HepG2 (cell line): ENCODE measurements around the gene MEIG1. TPM values are rescaled to one million over a fixed set of nuclear protein-coding genes. Genes with fewer than 3 reads are reported as not detected.

ENCODE experiments used
- ATAC-seq: fragments of 200-7000 bp; cut with Tn5 transposase; 3 replicates; pipeline ENCODE4 v1.9.1; 2020; ENCODE audit warnings: mild to moderate bottlenecking, moderate library complexity
- BruUV-seq: library from RNA; stranded (reverse); fragments of 400-500 nt; replicated peaks from 2 replicates; lab custom pipeline; 2021; lab: Mats Ljungman, UMichigan
- CTCF ChIA-PET: fragments of 300-600 bp; formaldehyde crosslinking; extraction: SDS; loops from one replicate; lab custom pipeline; 2021; ENCODE audit warnings: low total read pairs, inconsistent platforms, low intra/inter-chr PET ratio; lab: Yijun Ruan, JAX
- POLR2A ChIA-PET: fragments of 350-600 bp; sonication (Branson Sonifier 250); formaldehyde crosslinking; loops from one replicate; lab custom pipeline; 2020; ENCODE audit warnings: antibody characterized with exemption, inconsistent platforms; lab: Yijun Ruan, JAX
- DNase-seq: peaks from one replicate; pipeline ENCODE4 v3.0.0-alpha.2; 2015; ENCODE audit warnings: low spot score
- FAIRE-seq: peaks from 3 replicates; lab custom pipeline; 2011; peaks lifted over from hg19 to GRCh38; lab: Jason Lieb, UNC
- H2AFZ ChIP-seq: one replicate; pipeline ENCODE4 v1.6.1; 2011; ENCODE audit warnings: low read length, inconsistent platforms
- H3K27ac ChIP-seq: fragments of 300-600 bp; 3 replicates; pipeline ENCODE4 v1.8.0; 2011; ENCODE audit warnings: mixed run types, mild to moderate bottlenecking, mixed read lengths, low read length, inconsistent platforms; ENCODE audit not compliant: insufficient read depth; ENCODE audit errors: extremely low read length
- H3K27me3 ChIP-seq, 2 experiments: fragments of 200-600 bp in 1 of 2; 2 replicates in 1 of 2; 3 replicates in 1 of 2; pipeline versions ENCODE4 v1.6.0 to v1.8.0; 2011; ENCODE audit warnings: low read length in 2 of 2, mild to moderate bottlenecking in 2 of 2, moderate library complexity in 2 of 2, inconsistent platforms in 1 of 2; ENCODE audit not compliant: insufficient read depth in 2 of 2, control insufficient read depth in 1 of 2
- H3K36me3 ChIP-seq, 2 experiments: fragments of 200-600 bp in 1 of 2; replicated peaks in 1 of 2; 2 replicates in 1 of 2; 3 replicates in 1 of 2; pipeline versions ENCODE4 v1.5.1 to v1.8.0; 2011; ENCODE audit warnings: low read length in 2 of 2, inconsistent platforms in 1 of 2; ENCODE audit not compliant: insufficient read depth in 2 of 2, control insufficient read depth in 1 of 2
- H3K4me1 ChIP-seq: 2 replicates; pipeline ENCODE4 v1.5.1; 2012; ENCODE audit warnings: low read length, inconsistent platforms; ENCODE audit not compliant: insufficient read depth
- H3K4me2 ChIP-seq: 2 replicates; pipeline ENCODE4 v1.6.0; 2011; ENCODE audit warnings: low read depth, low read length, inconsistent platforms
- H3K4me3 ChIP-seq, 3 experiments: fragments of 200-600 bp in 1 of 3; sonication (generic), shearing (Covaris generic) in 1 of 3; replicated peaks in 1 of 3; 2 replicates each; pipeline ENCODE4 v1.5.1; 2011 to 2016; ENCODE audit warnings: low read length in 3 of 3, inconsistent platforms in 2 of 3, low read depth in 2 of 3, mild to moderate bottlenecking in 2 of 3, control low read depth in 1 of 3, mixed read lengths in 1 of 3; ENCODE audit not compliant: insufficient read depth in 1 of 3
- H3K79me2 ChIP-seq: one replicate; pipeline ENCODE4 v1.6.1; 2011; ENCODE audit warnings: low read length, inconsistent platforms; ENCODE audit not compliant: insufficient read depth
- H3K9ac ChIP-seq: 2 replicates; pipeline ENCODE4 v1.6.0; 2011; ENCODE audit warnings: mild to moderate bottlenecking, low read depth, low read length, inconsistent platforms; ENCODE audit not compliant: insufficient read depth
- H3K9me3 ChIP-seq: 2 replicates; pipeline ENCODE4 v1.5.1; 2012; ENCODE audit warnings: mild to moderate bottlenecking, low read length
- H4K20me1 ChIP-seq: 2 replicates; pipeline ENCODE4 v1.6.0; 2011; ENCODE audit warnings: inconsistent platforms, mild to moderate bottlenecking, low read length, moderate library complexity; ENCODE audit not compliant: insufficient read depth
- CEBPG ChIP-seq: IDR thresholded peaks from 2 replicates; pipeline ENCODE4 v1.6.1; 2016
- HOXA3 ChIP-seq: sonication (generic); formaldehyde crosslinking; IDR thresholded peaks from 2 replicates; pipeline ENCODE4 v1.5.0; 2020; ENCODE audit warnings: missing genetic modification reagents
- MLX ChIP-seq: IDR thresholded peaks from 2 replicates; pipeline ENCODE4 v1.6.1; 2016
- MLXIP ChIP-seq: sonication (generic); formaldehyde crosslinking; IDR thresholded peaks from 2 replicates; pipeline ENCODE4 v1.9.0; 2021; ENCODE audit warnings: missing genetic modification reagents, borderline replicate concordance
- MXD1 ChIP-seq: sonication (generic); formaldehyde crosslinking; IDR thresholded peaks from 2 replicates; pipeline ENCODE4 v1.4.0; 2020; ENCODE audit warnings: mild to moderate bottlenecking, missing genetic modification reagents
- SRSF1 ChIP-seq: fragments of 200-400 bp; formaldehyde crosslinking; optimal IDR thresholded peaks from 2 replicates; pipeline ENCODE3; 2017; ENCODE audit warnings: mild to moderate bottlenecking, low read depth, low read length, moderate library complexity
- ZNF567 ChIP-seq: sonication (generic); formaldehyde crosslinking; IDR thresholded peaks from 2 replicates; pipeline ENCODE4 v1.8.1; 2023; ENCODE audit warnings: mild to moderate bottlenecking, missing genetic modification reagents, borderline replicate concordance
- ZSCAN9 ChIP-seq: IDR thresholded peaks from 2 replicates; pipeline ENCODE4 v1.6.1; 2016; ENCODE audit warnings: borderline replicate concordance
- WGBS: methylation state at CpG from one replicate; pipeline ENCODE4 v1.1.6; 2017; ENCODE audit warnings: low lambda C conversion rate; 5-methylcytosine and 5-hydroxymethylcytosine counted together
- in situ Hi-C: cut with HindIII; loops from 2 replicates; pipeline ENCODE4 v1.10.0; 2017; ENCODE audit warnings: low pct_unique_long_range_greater_than_20kb; ENCODE audit not compliant: extremely low pct_ligation_motif_present
- intact Hi-C: fragments of 100-400 bp; cut with micrococcal nuclease; formaldehyde crosslinking; loops from one replicate; pipeline ENCODE4 v1.10.0; 2022; ENCODE audit not compliant: unreplicated experiment
- polyA plus RNA-seq, 8 experiments: library from polyadenylated mRNA; depleted of rRNA in 3 of 8; stranded (reverse) in 7 of 8; unstranded in 1 of 8; fragments of >200 nt; fragmentation: Illumina TruSeq in 4 of 8; extraction: Trizol in 4 of 8; gene quantifications; 2 replicates each; pipeline versions ENCODE4 v1.2.1 to v1.2.3, GENCODE V29; 2011 to 2016; ENCODE audit warnings: low read depth in 4 of 8, missing spikeins in 1 of 8, mixed read lengths in 1 of 8; ENCODE audit not compliant: insufficient read depth in 1 of 8
- total RNA-seq, 5 experiments: library from RNA; depleted of rRNA; stranded (reverse); fragments of >200 nt; fragmentation: Illumina TruSeq; extraction: Trizol; gene quantifications; 2 replicates each; pipeline ENCODE4 v1.2.3, GENCODE V29; 2016; ENCODE audit warnings: low read depth in 1 of 5
- TF ChIP-seq, protein P1 (sequence below): IDR thresholded peaks from 2 replicates; pipeline ENCODE4 v1.6.1; 2016; ENCODE audit warnings: missing compliant biosample characterization, missing genetic modification reagents, borderline replicate concordance
- TF ChIP-seq, protein P2 (sequence below): sonication (generic); formaldehyde crosslinking; IDR thresholded peaks from 2 replicates; pipeline ENCODE4 v1.5.0; 2020; ENCODE audit warnings: mild to moderate bottlenecking, missing genetic modification reagents
- TF ChIP-seq, protein P3 (sequence below): sonication (generic); formaldehyde crosslinking; IDR thresholded peaks from 2 replicates; pipeline ENCODE4 v1.9.0; 2021; ENCODE audit warnings: missing genetic modification reagents, borderline replicate concordance

MEIG1 gene
- total and polyA plus RNA-seq, 2 of the 13 experiments (the other 11 are each of a cell fraction or from before 2014, with no cell fraction given): not detected

- CTCF ChIA-PET: no interaction called here
- intact Hi-C loops (no loop called here), in situ Hi-C loops (no loop called here)
- DNase-seq (no peak), ATAC-seq (no peak), FAIRE-seq (no peak)
- no peak overlapping the region for H2AFZ ChIP-seq
- no peaks in the 10 kb centered on the region for H3K4me1 ChIP-seq
- H3K4me3 ChIP-seq: no peak overlapping the region
- H3K27ac ChIP-seq: no peak overlapping the region
- TF ChIP-seq CEBPG (CRISPR knock-in tag) (no peak), HOXA3 (CRISPR knock-in tag) (no peak), SRSF1 (no peak), ZSCAN9 (CRISPR knock-in tag) (no peak), MLXIP (no peak), MLX (no peak), ZNF567 (CRISPR knock-in tag) (no peak), MXD1 (CRISPR knock-in tag) (no peak)
- TF ChIP-seq, protein P1, sequence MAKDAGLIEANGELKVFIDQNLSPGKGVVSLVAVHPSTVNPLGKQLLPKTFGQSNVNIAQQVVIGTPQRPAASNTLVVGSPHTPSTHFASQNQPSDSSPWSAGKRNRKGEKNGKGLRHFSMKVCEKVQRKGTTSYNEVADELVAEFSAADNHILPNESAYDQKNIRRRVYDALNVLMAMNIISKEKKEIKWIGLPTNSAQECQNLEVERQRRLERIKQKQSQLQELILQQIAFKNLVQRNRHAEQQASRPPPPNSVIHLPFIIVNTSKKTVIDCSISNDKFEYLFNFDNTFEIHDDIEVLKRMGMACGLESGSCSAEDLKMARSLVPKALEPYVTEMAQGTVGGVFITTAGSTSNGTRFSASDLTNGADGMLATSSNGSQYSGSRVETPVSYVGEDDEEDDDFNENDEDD: no peak
- TF ChIP-seq, protein P2, sequence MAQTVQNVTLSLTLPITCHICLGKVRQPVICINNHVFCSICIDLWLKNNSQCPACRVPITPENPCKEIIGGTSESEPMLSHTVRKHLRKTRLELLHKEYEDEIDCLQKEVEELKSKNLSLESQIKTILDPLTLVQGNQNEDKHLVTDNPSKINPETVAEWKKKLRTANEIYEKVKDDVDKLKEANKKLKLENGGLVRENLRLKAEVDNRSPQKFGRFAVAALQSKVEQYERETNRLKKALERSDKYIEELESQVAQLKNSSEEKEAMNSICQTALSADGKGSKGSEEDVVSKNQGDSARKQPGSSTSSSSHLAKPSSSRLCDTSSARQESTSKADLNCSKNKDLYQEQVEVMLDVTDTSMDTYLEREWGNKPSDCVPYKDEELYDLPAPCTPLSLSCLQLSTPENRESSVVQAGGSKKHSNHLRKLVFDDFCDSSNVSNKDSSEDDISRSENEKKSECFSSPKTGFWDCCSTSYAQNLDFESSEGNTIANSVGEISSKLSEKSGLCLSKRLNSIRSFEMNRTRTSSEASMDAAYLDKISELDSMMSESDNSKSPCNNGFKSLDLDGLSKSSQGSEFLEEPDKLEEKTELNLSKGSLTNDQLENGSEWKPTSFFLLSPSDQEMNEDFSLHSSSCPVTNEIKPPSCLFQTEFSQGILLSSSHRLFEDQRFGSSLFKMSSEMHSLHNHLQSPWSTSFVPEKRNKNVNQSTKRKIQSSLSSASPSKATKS (CRISPR knock-in tag): no peak
- TF ChIP-seq, protein P3, sequence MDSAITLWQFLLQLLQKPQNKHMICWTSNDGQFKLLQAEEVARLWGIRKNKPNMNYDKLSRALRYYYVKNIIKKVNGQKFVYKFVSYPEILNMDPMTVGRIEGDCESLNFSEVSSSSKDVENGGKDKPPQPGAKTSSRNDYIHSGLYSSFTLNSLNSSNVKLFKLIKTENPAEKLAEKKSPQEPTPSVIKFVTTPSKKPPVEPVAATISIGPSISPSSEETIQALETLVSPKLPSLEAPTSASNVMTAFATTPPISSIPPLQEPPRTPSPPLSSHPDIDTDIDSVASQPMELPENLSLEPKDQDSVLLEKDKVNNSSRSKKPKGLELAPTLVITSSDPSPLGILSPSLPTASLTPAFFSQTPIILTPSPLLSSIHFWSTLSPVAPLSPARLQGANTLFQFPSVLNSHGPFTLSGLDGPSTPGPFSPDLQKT (CRISPR knock-in tag): no peak
- no TSS peak for BruUV-seq
- no peaks in the 10 kb centered on the region for H3K9me3 ChIP-seq
- no peaks in the 10 kb centered on the region for H3K79me2 ChIP-seq
- no peak overlapping the region for H3K9ac ChIP-seq
- POLR2A ChIA-PET: no interaction called here
- no peaks in the 10 kb centered on the region for H4K20me1 ChIP-seq
- H3K36me3 ChIP-seq: peaks cover 18 to 53% of the 10 kb centered on the region in 2 experiments
- WGBS: 97% methylated on average over 10 of the region's 10 CpGs
- H3K27me3 ChIP-seq: no peaks in the 10 kb centered on the region
- H3K4me2 ChIP-seq: no peak overlapping the region
These were observed 28.6 kb upstream of the MEIG1 start for GRCh38 chr10:14930610-14931009.
